PC-3 (cell line): ENCODE results near the gene CENPO. TPM values are rescaled to one million over a fixed set of nuclear protein-coding genes. Genes with fewer than 3 reads are reported as not detected.

ENCODE experiments used
- ATAC-seq: fragments of 200-7000 bp; cut with Tn5 transposase; 2 replicates; pipeline ENCODE4 v1.9.1; 2020; ENCODE audit warnings: mild to moderate bottlenecking, moderate library complexity
- BruUV-seq: library from RNA; stranded (reverse); fragments of 400-500 nt; replicated peaks from 2 replicates; lab custom pipeline; 2021; lab: Mats Ljungman, UMichigan
- CTCF ChIA-PET: fragments of 300-600 bp; sonication (Branson Sonifier 250); formaldehyde crosslinking; loops from one replicate; lab custom pipeline; 2022; ENCODE audit warnings: antibody characterized with exemption; lab: Charles Lee
- POLR2A ChIA-PET: fragments of 300-600 bp; sonication (Branson Sonifier 250); formaldehyde crosslinking; loops from one replicate; lab custom pipeline; 2022; ENCODE audit warnings: antibody characterized with exemption; ENCODE audit not compliant: unreplicated experiment; lab: Charles Lee
- DNase-seq: peaks from one replicate; pipeline ENCODE4 v3.0.0-alpha.2; 2015
- H2AFZ ChIP-seq: fragments of 300-600 bp; sonication (generic); 2 replicates; pipeline ENCODE4 v1.6.0; 2016; ENCODE audit warnings: antibody characterized with exemption, low read length
- H3F3A ChIP-seq: fragments of 300-600 bp; sonication (generic); one replicate; pipeline ENCODE4 v1.6.0; 2017; ENCODE audit warnings: antibody characterized with exemption, low read length, control low read depth, mild to moderate bottlenecking; ENCODE audit not compliant: unreplicated experiment
- H3K27ac ChIP-seq: fragments of 300-600 bp; sonication (generic); 2 replicates; pipeline ENCODE4 v1.5.1; 2016; ENCODE audit warnings: mild to moderate bottlenecking, low read length
- H3K27me3 ChIP-seq: fragments of 300-600 bp; sonication (generic); 2 replicates; pipeline ENCODE4 v1.6.1; 2016; ENCODE audit warnings: low read length, mixed read lengths
- H3K36me3 ChIP-seq: fragments of 300-600 bp; sonication (generic); 2 replicates; pipeline ENCODE4 v1.6.1; 2016; ENCODE audit warnings: low read depth, mixed run types, low read length, mixed read lengths
- H3K4me1 ChIP-seq: fragments of 300-600 bp; sonication (generic); 2 replicates; pipeline ENCODE4 v1.5.1; 2016; ENCODE audit warnings: low read length; ENCODE audit not compliant: insufficient read depth
- H3K4me2 ChIP-seq: fragments of 300-600 bp; sonication (generic); 2 replicates; pipeline ENCODE4 v1.6.0; 2016; ENCODE audit warnings: low read length
- H3K4me3 ChIP-seq: fragments of 300-600 bp; sonication (generic); 2 replicates; pipeline ENCODE4 v1.5.1; 2016; ENCODE audit warnings: mild to moderate bottlenecking, low read length, mixed read lengths
- H3K79me2 ChIP-seq: fragments of 300-600 bp; sonication (generic); 2 replicates; pipeline ENCODE4 v1.6.1; 2017; ENCODE audit warnings: low read length, mixed read lengths
- H3K9ac ChIP-seq: fragments of 300-600 bp; sonication (generic); 2 replicates; pipeline ENCODE4 v1.6.0; 2016; ENCODE audit warnings: mild to moderate bottlenecking, low read length
- H3K9me2 ChIP-seq: fragments of 300-600 bp; sonication (generic); replicated peaks from 2 replicates; pipeline ENCODE4 v1.6.1; 2016; ENCODE audit warnings: mixed run types, low read length, mixed read lengths
- H3K9me3 ChIP-seq: fragments of 300-600 bp; sonication (generic); 2 replicates; pipeline ENCODE4 v1.6.1; 2016; ENCODE audit warnings: low read length, mixed read lengths
- H4K20me1 ChIP-seq: fragments of 300-600 bp; sonication (generic); 2 replicates; pipeline ENCODE4 v1.6.1; 2016; ENCODE audit warnings: low read length, mixed read lengths
- EZH2 ChIP-seq: fragments of 300-600 bp; sonication (generic); IDR thresholded peaks from one replicate; pipeline ENCODE4 v1.6.1; 2017; ENCODE audit warnings: antibody characterized with exemption, mild to moderate bottlenecking, low read length; ENCODE audit not compliant: unreplicated experiment
- EZH2phosphoT487 ChIP-seq: fragments of 300-600 bp; sonication (generic); IDR thresholded peaks from 2 replicates; pipeline ENCODE4 v1.6.1; 2018; ENCODE audit warnings: mild to moderate bottlenecking, antibody characterized with exemption, low read length, borderline replicate concordance
- intact Hi-C: fragments of 100-400 bp; cut with micrococcal nuclease; formaldehyde crosslinking; loops from 2 replicates; pipeline ENCODE4 v1.9.0; 2023
- total RNA-seq: library from RNA; depleted of rRNA; stranded (reverse); fragments of >200 nt; gene quantifications from 2 replicates; pipeline ENCODE4 v1.2.3, GENCODE V29; 2014
- TF ChIP-seq, protein P1 (sequence below): fragments of 300-600 bp; sonication (generic); conservative IDR thresholded peaks from 2 replicates; pipeline ENCODE4 v1.5.1; 2017; ENCODE audit warnings: antibody characterized with exemption, low read depth, mild to moderate bottlenecking, low read length

CENPO gene
- total RNA-seq, 1 experiment from 2014 or later, result 41.4 TPM

- CTCF ChIA-PET, result no interaction called here
- intact Hi-C loops, result no loop called here
These were observed 46.5 kb downstream of the CENPO start for GRCh38 chr2:24839729-24840128.

DNA sequence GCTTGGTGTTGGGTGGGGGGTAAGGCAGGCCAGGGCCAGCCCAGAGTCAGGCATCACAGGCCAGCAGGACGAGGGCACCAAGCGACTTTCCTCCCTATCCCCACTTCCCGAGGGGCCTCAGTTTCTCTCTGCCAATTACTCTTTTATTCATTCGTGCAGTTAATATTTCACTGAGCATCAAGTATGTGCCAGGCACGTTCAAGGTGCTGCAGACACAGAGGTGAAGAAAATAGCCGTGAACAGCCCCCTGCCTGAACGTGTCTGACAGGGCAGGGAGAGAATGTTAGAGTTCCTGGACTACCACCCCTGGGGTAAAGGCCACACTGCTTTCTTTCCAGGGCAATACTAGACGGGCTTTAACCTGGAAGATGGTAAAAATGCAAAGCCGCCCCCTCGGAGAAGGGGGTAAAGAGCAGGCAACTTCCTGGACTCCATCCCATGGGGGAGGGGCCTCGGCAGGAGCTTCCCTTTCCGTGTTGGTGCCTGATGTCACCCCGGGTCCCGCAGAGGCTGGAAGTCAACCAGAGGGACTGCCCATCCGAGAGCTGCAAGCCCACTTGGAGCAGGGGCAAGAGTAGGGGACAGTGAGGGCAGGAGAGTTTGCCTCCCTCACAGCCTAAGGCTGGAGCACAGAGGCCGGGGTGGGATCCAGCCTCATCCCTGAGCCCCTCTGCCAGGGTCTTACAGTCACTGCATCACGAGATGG is 47.1 kb downstream of the CENPO start:
- ATAC-seq (no peak), DNase-seq (no peak)
- Histone ChIP-seq H4K20me1 (no peaks in the 10 kb centered on the region), H2AFZ (no peak overlapping the region), H3K4me3 (no peak overlapping the region), H3K27ac (no peak overlapping the region), H3K4me2 (no peak overlapping the region), H3K9me3 (no peaks in the 10 kb centered on the region), H3F3A (no peaks in the 10 kb centered on the region), H3K79me2 (no peaks in the 10 kb centered on the region), H3K9ac (no peak overlapping the region), H3K4me1 (no peaks in the 10 kb centered on the region), H3K27me3 (no peaks in the 10 kb centered on the region), H3K9me2 (no peaks in the 10 kb centered on the region), H3K36me3 (no peaks in the 10 kb centered on the region)
- intact Hi-C loops, result no loop called here
- TF ChIP-seq EZH2phosphoT487 (no peak), EZH2 (no peak)
- TF ChIP-seq, protein P1, sequence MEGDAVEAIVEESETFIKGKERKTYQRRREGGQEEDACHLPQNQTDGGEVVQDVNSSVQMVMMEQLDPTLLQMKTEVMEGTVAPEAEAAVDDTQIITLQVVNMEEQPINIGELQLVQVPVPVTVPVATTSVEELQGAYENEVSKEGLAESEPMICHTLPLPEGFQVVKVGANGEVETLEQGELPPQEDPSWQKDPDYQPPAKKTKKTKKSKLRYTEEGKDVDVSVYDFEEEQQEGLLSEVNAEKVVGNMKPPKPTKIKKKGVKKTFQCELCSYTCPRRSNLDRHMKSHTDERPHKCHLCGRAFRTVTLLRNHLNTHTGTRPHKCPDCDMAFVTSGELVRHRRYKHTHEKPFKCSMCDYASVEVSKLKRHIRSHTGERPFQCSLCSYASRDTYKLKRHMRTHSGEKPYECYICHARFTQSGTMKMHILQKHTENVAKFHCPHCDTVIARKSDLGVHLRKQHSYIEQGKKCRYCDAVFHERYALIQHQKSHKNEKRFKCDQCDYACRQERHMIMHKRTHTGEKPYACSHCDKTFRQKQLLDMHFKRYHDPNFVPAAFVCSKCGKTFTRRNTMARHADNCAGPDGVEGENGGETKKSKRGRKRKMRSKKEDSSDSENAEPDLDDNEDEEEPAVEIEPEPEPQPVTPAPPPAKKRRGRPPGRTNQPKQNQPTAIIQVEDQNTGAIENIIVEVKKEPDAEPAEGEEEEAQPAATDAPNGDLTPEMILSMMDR, result no peak
- BruUV-seq, result no TSS peak
- ChIA-PET POLR2A (no interaction called here), CTCF (no interaction called here)

More at GRCh38 chr2:24839729-24840128, 46.5 kb downstream of the CENPO start:
- Histone ChIP-seq H3K27ac (no peak overlapping the region), H3K9ac (no peak overlapping the region), H3F3A (no peaks in the 10 kb centered on the region), H2AFZ (no peak overlapping the region), H3K36me3 (no peaks in the 10 kb centered on the region), H4K20me1 (no peaks in the 10 kb centered on the region), H3K27me3 (no peaks in the 10 kb centered on the region), H3K4me1 (no peaks in the 10 kb centered on the region), H3K4me3 (no peak overlapping the region), H3K9me2 (no peaks in the 10 kb centered on the region), H3K4me2 (no peak overlapping the region), H3K9me3 (no peaks in the 10 kb centered on the region), H3K79me2 (no peaks in the 10 kb centered on the region)
- POLR2A ChIA-PET, result no interaction called here
- DNase-seq (no peak), ATAC-seq (no peak)
- BruUV-seq, result no TSS peak
- no peak for TF ChIP-seq EZH2phosphoT487
- TF ChIP-seq, protein P1, result no peak
- no peak for TF ChIP-seq EZH2
